Measurements from ENCODE around the gene NFU1. TPM values are rescaled to one million over a fixed set of nuclear protein-coding genes. Genes with fewer than 3 reads are reported as not detected.

Gene NFU1
- total RNA-seq, 4 donors from 2014 or later: 45.4 to 74.8 (median 48.8) TPM

GRCh38 chr2:69454976-69455375, 17.7 kb upstream of the NFU1 start:
- Histone ChIP-seq H3K9me3 (no peaks in the 10 kb centered on the region), H3K36me3 (no peaks in the 10 kb centered on the region), H3K4me1 (no peaks in the 10 kb centered on the region), H3K27ac (replicated peaks in 1 of 4) (no peak overlapping the region), H3K4me3 (no peak overlapping the region), H3K27me3 (no peaks in the 10 kb centered on the region)
- no peak for DNase-seq (ENCODE audit: extremely low spot score)
- WGBS: 98% methylated on average over 2 of the region's 2 CpGs
- intact Hi-C loops (cut with DNase I): no loop called here
- TF ChIP-seq POLR2AphosphoS5 (IDR thresholded peaks at IDR 0.05): no peak
- TF ChIP-seq EP300 (IDR thresholded peaks at IDR 0.05): no peak
- TF ChIP-seq POLR2A (IDR thresholded peaks at IDR 0.05; ENCODE audit: low read depth): no peak
- TF ChIP-seq, protein P1, sequence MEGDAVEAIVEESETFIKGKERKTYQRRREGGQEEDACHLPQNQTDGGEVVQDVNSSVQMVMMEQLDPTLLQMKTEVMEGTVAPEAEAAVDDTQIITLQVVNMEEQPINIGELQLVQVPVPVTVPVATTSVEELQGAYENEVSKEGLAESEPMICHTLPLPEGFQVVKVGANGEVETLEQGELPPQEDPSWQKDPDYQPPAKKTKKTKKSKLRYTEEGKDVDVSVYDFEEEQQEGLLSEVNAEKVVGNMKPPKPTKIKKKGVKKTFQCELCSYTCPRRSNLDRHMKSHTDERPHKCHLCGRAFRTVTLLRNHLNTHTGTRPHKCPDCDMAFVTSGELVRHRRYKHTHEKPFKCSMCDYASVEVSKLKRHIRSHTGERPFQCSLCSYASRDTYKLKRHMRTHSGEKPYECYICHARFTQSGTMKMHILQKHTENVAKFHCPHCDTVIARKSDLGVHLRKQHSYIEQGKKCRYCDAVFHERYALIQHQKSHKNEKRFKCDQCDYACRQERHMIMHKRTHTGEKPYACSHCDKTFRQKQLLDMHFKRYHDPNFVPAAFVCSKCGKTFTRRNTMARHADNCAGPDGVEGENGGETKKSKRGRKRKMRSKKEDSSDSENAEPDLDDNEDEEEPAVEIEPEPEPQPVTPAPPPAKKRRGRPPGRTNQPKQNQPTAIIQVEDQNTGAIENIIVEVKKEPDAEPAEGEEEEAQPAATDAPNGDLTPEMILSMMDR (IDR thresholded peaks at IDR 0.05): no peak

DNA sequence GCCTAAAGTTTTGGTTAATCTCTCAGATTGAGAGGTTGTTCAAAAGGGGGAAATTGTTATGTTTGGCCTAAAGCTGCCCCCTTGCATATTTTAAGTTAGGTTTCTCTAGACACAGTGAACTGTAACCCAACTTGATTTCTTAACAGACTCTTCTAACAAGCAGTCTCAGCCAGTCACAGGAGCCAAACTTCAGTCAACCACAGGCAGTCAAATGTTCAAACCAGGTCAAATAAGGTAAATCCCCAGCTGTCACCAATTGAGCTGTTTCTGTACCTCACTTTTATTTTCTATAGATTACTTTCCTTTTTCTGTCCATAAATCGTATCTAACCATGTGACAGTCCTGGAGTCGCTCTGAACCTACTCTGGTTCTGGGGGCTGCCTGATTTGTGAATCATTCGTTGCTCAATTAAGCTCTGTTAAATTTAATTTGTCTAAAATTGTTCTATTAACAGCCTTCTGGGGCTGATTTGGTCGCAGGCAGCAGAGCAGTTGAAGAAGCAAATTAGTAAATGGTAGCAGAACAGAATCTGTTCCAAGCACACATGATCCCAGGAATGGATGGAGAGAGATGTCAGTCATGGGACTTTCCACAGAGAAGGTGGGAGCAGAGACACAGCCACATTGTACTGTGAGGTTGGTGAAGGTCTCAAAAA, 16.4 kb upstream of the NFU1 start:
- Histone ChIP-seq H3K27me3 (no peaks in the 10 kb centered on the region), H3K36me3 (no peaks in the 10 kb centered on the region), H3K27ac (replicated peaks in 1 of 4) (no peak overlapping the region), H3K4me1 (no peaks in the 10 kb centered on the region), H3K4me3 (no peak overlapping the region), H3K9me3 (no peaks in the 10 kb centered on the region)
- intact Hi-C loops (cut with DNase I): no loop called here
- no peak for DNase-seq (ENCODE audit: extremely low spot score)
- TF ChIP-seq, protein P1 (IDR thresholded peaks at IDR 0.05): no peak
- TF ChIP-seq POLR2AphosphoS5 (IDR thresholded peaks at IDR 0.05): no peak
- TF ChIP-seq POLR2A (IDR thresholded peaks at IDR 0.05; ENCODE audit: low read depth): no peak
- TF ChIP-seq EP300 (IDR thresholded peaks at IDR 0.05): no peak
- WGBS: 89% methylated on average over 4 of the region's 4 CpGs

- intact Hi-C loops (cut with DNase I): no loop called here
- no peak overlapping the region for H3K27ac ChIP-seq (replicated peaks in 1 of 4)
- no peaks in the 10 kb centered on the region for H3K4me1 ChIP-seq
- no peak for DNase-seq (ENCODE audit: extremely low spot score)
- WGBS: 87% methylated on average over 3 of the region's 3 CpGs
- H3K27me3 ChIP-seq: no peaks in the 10 kb centered on the region
- no peaks in the 10 kb centered on the region for H3K36me3 ChIP-seq
- H3K9me3 ChIP-seq: no peaks in the 10 kb centered on the region
- TF ChIP-seq, protein P1 (IDR thresholded peaks at IDR 0.05): no peak
- TF ChIP-seq POLR2A (IDR thresholded peaks at IDR 0.05; ENCODE audit: low read depth) (no peak), POLR2AphosphoS5 (IDR thresholded peaks at IDR 0.05) (no peak), EP300 (IDR thresholded peaks at IDR 0.05) (no peak)
- no peak overlapping the region for H3K4me3 ChIP-seq
Measured at GRCh38 chr2:69452687-69453086, 15.5 kb upstream of the NFU1 start.

DNA sequence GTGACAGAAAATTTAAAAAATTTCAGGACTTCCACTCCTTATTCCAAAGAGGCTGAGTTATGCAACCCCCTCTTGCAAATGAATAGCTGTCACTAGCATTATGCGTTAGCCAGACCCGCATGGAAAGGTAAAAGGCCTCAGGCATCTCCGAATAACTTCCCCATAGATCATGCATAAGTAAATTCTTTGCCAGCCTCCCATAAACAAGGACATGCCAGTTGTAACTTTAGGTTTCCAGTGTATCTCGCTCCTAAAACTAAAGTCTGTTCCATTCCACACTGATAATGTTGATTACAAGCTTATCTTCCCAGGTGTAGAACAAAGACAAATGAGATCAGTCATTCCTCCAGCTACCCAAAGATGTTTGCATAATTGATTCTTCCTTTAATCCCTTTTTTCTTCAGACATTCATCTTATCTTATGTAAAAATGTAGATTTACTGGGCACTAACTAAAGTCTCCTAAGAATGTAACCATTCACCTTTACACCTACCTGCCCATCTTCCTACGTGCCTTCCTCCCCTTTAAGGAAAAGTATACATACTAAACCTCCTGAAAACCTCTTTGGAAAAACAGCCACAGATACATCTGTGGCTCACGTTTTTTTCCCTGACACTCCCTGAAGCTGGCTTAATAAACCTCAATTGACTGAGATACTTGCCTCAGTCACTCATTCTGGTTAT, 13.6 kb upstream of the NFU1 start:
- intact Hi-C loops (cut with DNase I): no loop called here
- 86% methylated on average over 6 of the region's 6 CpGs for WGBS
- no peak for DNase-seq (ENCODE audit: extremely low spot score)

More for the DNA sequence above, 13.6 kb upstream of the NFU1 start:
- H3K36me3 ChIP-seq: no peaks in the 10 kb centered on the region
- no peaks in the 10 kb centered on the region for H3K27me3 ChIP-seq
- no peak overlapping the region for H3K27ac ChIP-seq (replicated peaks in 1 of 4)
- no peaks in the 10 kb centered on the region for H3K9me3 ChIP-seq
- no peaks in the 10 kb centered on the region for H3K4me1 ChIP-seq
- TF ChIP-seq, protein P1 (IDR thresholded peaks at IDR 0.05): no peak
- TF ChIP-seq POLR2AphosphoS5 (IDR thresholded peaks at IDR 0.05): no peak
- no peak for TF ChIP-seq POLR2A (IDR thresholded peaks at IDR 0.05; ENCODE audit: low read depth)
- TF ChIP-seq EP300 (IDR thresholded peaks at IDR 0.05): no peak
- no peak overlapping the region for H3K4me3 ChIP-seq
